Ovary (tissue), 9 donors: Measurements from ENCODE around the gene APP. TPM values are rescaled to one million over a fixed set of nuclear protein-coding genes. Genes with fewer than 3 reads are reported as not detected.

Experiments
- DNase-seq, 5 donors: peaks; one replicate each; pipeline ENCODE4 v3.0.0-alpha.2; 2019 to 2020
- H3K27ac ChIP-seq, 2 donors: fragments of 200-600 bp; one replicate each; pipeline versions ENCODE4 v1.5.1 to v1.8.0; 2019 to 2022
- H3K27me3 ChIP-seq: fragments of 200-600 bp; one replicate; pipeline ENCODE4 v1.8.0; 2022
- H3K36me3 ChIP-seq: fragments of 200-600 bp; sonication (generic); one replicate; pipeline ENCODE4 v1.5.1; 2019
- H3K4me1 ChIP-seq: one replicate; pipeline ENCODE4 v1.8.1; 2013; ENCODE audit warnings: mild to moderate bottlenecking, moderate library complexity; ENCODE audit not compliant: insufficient read depth
- H3K4me3 ChIP-seq: fragments of 200-600 bp; sonication (generic); one replicate; pipeline ENCODE4 v1.5.1; 2017
- H3K9me3 ChIP-seq, 2 donors: fragments of 200-600 bp in 1 of 2; sonication (generic) in 1 of 2; one replicate each; pipeline versions ENCODE4 v1.5.1 to v1.8.1; 2013 to 2019; ENCODE audit warnings: mild to moderate bottlenecking in 1 of 2, moderate library complexity in 1 of 2
- EP300 ChIP-seq: sonication (generic); formaldehyde crosslinking; IDR thresholded peaks from one replicate; pipeline ENCODE4 v1.6.1; 2017; ENCODE audit warnings: antibody characterized with exemption
- POLR2A ChIP-seq: fragments of 450-650 bp; IDR thresholded peaks from one replicate; pipeline ENCODE4 v1.6.1; 2017; ENCODE audit warnings: antibody characterized with exemption, mild to moderate bottlenecking, moderate library complexity
- WGBS, 3 donors: extraction: QIAGEN DNeasy Blood & Tissue Kit in 1 of 3; methylation state at CpG; one replicate each; pipeline versions ENCODE4 v1.1.5 to v1.1.7; 2013 to 2017; 5-methylcytosine and 5-hydroxymethylcytosine counted together
- intact Hi-C, 4 donors: fragments of 100-400 bp; cut with DNase I; formaldehyde crosslinking; loops; one replicate each; pipeline versions ENCODE4 v1.11.0 to v1.15.1; 2022 to 2023
- polyA plus RNA-seq, 2 donors: library from polyadenylated mRNA; stranded (reverse); fragments of 200-250 nt in 1 of 2; fragments of 350-450 nt in 1 of 2; fragmentation: Illumina TruSeq in 1 of 2; extraction: RNeasy Lipid Tissue Mini Kit (QIAGEN cat#74804) in 1 of 2; gene quantifications; one replicate each; pipeline ENCODE4 v1.2.3, GENCODE V29; 2013 to 2014
- total RNA-seq, 7 donors: library from RNA; depleted of rRNA in 2 of 7; stranded (reverse); fragments of >200 nt in 2 of 7; fragmentation: NEBNext Ultra II Directional in 3 of 7; extraction: Animal tissue kit (Norgen Biotek cat#: 25700) in 3 of 7; gene quantifications; one replicate each; pipeline versions ENCODE4 v1.1.0 to v1.2.4, GENCODE V29; 2016 to 2023
- TF ChIP-seq, protein P1 (sequence below), 3 donors: fragments of 450-650 bp in 2 of 3; fragments of 200-600 bp in 1 of 3; IDR thresholded peaks; one replicate each; pipeline versions ENCODE4 v1.5.1 to v1.8.0; 2016 to 2022; ENCODE audit warnings: antibody characterized with exemption in 3 of 3, mild to moderate bottlenecking in 1 of 3
- donor health status: DM: no; HTN: no; CAD: no; lungs with moderate emphysema.
- donor health status: DM: no; HTN: no; CAD: no.
- donor health status: Bipolar disorder and iron deficiency.
- donor health status: DM: yes; HTN: yes; CAD: no.
- donor health status: DM: no; HTN: no; CAD: no.
- donor health status: DM: yes; HTN: yes; CAD: no.

The APP gene
- total and polyA plus RNA-seq, 9 donors, result 211 to 945 (median 364) TPM

DNA sequence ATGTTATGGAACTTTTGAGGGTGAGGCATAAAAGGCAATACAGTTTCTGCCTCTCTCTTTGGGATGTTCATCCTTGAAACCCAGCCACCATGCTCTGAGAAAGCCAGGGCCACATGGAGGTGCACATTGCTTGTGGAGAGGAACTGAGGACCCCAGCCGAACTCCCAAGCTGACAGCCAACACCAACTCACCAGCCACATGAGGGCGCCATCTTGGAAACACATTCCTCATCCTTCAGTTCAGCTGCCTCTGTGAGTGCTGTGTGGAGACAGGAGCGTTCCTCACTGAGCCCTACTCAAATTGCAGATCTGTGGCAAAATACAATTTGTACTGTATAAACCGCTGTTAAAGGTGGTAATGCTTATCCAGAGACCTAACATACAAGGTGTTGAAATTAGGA is 298.3 kb downstream of the APP start:
- TF ChIP-seq POLR2A (no peak), EP300 (no peak)
- TF ChIP-seq, protein P1, sequence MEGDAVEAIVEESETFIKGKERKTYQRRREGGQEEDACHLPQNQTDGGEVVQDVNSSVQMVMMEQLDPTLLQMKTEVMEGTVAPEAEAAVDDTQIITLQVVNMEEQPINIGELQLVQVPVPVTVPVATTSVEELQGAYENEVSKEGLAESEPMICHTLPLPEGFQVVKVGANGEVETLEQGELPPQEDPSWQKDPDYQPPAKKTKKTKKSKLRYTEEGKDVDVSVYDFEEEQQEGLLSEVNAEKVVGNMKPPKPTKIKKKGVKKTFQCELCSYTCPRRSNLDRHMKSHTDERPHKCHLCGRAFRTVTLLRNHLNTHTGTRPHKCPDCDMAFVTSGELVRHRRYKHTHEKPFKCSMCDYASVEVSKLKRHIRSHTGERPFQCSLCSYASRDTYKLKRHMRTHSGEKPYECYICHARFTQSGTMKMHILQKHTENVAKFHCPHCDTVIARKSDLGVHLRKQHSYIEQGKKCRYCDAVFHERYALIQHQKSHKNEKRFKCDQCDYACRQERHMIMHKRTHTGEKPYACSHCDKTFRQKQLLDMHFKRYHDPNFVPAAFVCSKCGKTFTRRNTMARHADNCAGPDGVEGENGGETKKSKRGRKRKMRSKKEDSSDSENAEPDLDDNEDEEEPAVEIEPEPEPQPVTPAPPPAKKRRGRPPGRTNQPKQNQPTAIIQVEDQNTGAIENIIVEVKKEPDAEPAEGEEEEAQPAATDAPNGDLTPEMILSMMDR (IDR thresholded peaks at IDR 0.05), result no peak
- WGBS, 3 donors, result 93 to 97% (median 97%) methylated on average over 4 of the region's 4 CpGs
- H3K4me1 ChIP-seq, result peaks cover 2% of the 10 kb centered on the region
- H3K36me3 ChIP-seq, result no peaks in the 10 kb centered on the region
- H3K9me3 ChIP-seq, result no peaks in the 10 kb centered on the region
- no peak for DNase-seq
- H3K27me3 ChIP-seq, result no peaks in the 10 kb centered on the region
- intact Hi-C loops, result no loop called here
- H3K27ac ChIP-seq, result no peak overlapping the region
- H3K4me3 ChIP-seq, result no peak overlapping the region

DNA sequence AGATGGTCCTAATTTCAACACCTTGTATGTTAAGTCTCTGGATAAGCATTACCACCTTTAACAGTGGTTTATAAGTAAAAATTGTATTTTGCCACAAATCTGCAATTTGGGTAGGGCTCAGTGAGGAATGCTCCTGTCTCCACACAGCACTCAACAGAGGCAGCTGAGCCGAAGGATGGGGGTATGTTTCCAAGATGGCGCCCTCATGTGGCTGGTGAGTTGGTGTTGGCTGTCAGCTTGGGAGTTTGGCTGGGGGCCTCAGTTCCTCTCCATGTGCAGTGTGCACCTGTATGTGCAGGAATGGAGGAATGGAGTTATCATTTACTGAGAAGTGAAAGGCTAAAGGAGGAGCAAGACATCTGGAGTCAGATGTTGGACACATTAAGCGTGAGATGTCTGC is 299.0 kb downstream of the APP start:
- Histone ChIP-seq H3K36me3 (no peaks in the 10 kb centered on the region), H3K27ac (no peak overlapping the region), H3K4me1 (peaks cover 2% of the 10 kb centered on the region), H3K9me3 (no peaks in the 10 kb centered on the region), H3K27me3 (no peaks in the 10 kb centered on the region), H3K4me3 (no peak overlapping the region)
- WGBS, 3 donors, result 91 to 97% (median 95%) methylated on average over 3 of the region's 3 CpGs
- TF ChIP-seq EP300, result no peak
- no peak for TF ChIP-seq POLR2A
- TF ChIP-seq, protein P1 (IDR thresholded peaks at IDR 0.05), result no peak
- DNase-seq, result no peak
- intact Hi-C loops, result no loop called here

DNA sequence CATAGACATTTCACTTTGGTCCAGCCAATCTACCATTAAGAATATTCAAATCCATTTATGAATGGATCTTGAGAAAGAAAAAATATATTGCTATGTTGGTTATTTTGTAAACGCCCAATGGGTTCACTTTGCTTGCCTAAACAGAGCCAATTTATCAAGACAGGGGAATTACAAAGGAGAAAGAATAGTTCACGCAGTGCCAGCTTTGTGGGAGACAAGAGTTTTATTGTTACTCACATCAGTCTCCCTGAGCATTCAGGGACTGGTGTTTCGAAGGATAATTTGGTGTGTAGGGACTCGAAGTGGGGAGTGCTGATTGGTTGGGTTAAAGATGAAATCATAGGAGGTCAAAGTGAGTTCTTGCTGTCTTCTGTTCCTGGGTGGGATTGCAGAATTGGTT is 300.5 kb downstream of the APP start:
- DNase-seq, result no peak
- TF ChIP-seq EP300 (no peak), POLR2A (no peak)
- TF ChIP-seq, protein P1 (IDR thresholded peaks at IDR 0.05), result no peak
- intact Hi-C loops, result no loop called here
- Histone ChIP-seq H3K4me1 (peaks cover 1% of the 10 kb centered on the region), H3K9me3 (no peaks in the 10 kb centered on the region), H3K27me3 (no peaks in the 10 kb centered on the region), H3K36me3 (no peaks in the 10 kb centered on the region), H3K27ac (no peak overlapping the region), H3K4me3 (no peak overlapping the region)
- 77 to 86% (median 79%) methylated on average over 4 of the region's 4 CpGs for WGBS, 3 donors

DNA sequence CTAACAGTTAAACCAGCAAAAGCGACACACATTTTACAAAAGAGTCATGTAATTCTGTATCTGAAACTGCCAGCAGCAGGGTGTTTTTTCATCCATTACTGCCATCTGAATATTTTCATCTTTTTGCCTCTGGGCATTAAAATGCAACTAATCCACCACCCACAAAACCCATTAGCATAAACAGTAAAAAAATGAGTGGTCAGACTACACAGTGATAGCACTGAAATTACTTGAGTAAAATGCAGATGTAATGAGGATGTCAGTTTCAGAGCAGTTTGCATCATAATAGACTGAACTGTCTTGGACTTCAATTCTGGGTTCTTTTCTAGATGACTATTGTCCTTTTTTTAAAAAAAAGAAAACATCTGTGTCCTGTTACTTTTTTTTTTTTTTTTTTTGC is 303.5 kb downstream of the APP start:
- intact Hi-C loops, result no loop called here
- Histone ChIP-seq H3K27ac (no peak overlapping the region), H3K4me1 (no peaks in the 10 kb centered on the region), H3K9me3 (no peaks in the 10 kb centered on the region), H3K27me3 (no peaks in the 10 kb centered on the region), H3K36me3 (no peaks in the 10 kb centered on the region), H3K4me3 (no peak overlapping the region)
- TF ChIP-seq, protein P1 (IDR thresholded peaks at IDR 0.05), result no peak
- TF ChIP-seq EP300 (no peak), POLR2A (no peak)
- 100% methylated on average over 1 of the region's 1 CpG for WGBS, 3 donors
- no peak for DNase-seq

DNA sequence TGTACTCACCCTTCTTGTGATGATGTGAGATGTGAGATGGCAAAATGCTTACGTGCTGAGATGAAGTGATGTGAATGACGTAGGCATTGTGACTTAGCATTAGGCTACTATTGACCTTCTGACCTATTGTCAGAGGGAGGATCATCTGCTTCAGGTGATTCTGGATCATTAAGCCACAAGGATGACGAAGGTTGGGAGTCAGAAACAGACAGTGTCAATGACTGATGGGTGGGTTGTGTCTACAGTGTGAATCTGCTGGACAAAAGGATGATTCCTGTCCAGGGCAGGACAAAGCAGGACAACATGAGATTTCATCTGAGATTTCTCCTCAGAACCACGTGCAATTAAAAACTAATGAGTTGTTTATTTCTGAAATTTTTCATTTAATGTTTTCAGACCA is 306.8 kb downstream of the APP start:
- intact Hi-C loops, result no loop called here
- no peaks in the 10 kb centered on the region for H3K36me3 ChIP-seq
- WGBS, 3 donors, result 87 to 93% (median 87%) methylated on average over 4 of the region's 4 CpGs

More for the DNA sequence above, 306.8 kb downstream of the APP start:
- H3K4me3 ChIP-seq, result no peak overlapping the region
- no peaks in the 10 kb centered on the region for H3K4me1 ChIP-seq
- no peak for DNase-seq
- no peaks in the 10 kb centered on the region for H3K27me3 ChIP-seq
- no peak for TF ChIP-seq EP300
- TF ChIP-seq, protein P1 (IDR thresholded peaks at IDR 0.05), result no peak
- H3K27ac ChIP-seq, result no peak overlapping the region
- H3K9me3 ChIP-seq, result no peaks in the 10 kb centered on the region
